B cell (primary cell): Measurements from ENCODE around the gene RPS6KA1. TPM values are rescaled to one million over a fixed set of nuclear protein-coding genes. Genes with fewer than 3 reads are reported as not detected.
"Not testable (repeated sequence)": the region's sequence is repeated elsewhere in the genome, so short reads cannot be mapped to it uniquely, and the experiment has no call there.

ENCODE experiments used
- ATAC-seq: fragments of 200-7000 bp; cut with Tn5 transposase; one replicate; pipeline ENCODE4 v1.10.0; 2021; ENCODE audit warnings: low read depth, mild to moderate bottlenecking, moderate number of reproducible peaks, moderate library complexity
- CTCF ChIA-PET: fragments of 350-600 bp; sonication (Branson Sonifier 250); formaldehyde crosslinking; loops from one replicate; lab custom pipeline; 2021; ENCODE audit warnings: antibody characterized with exemption, inconsistent platforms; lab: Charles Lee
- POLR2A ChIA-PET: fragments of 350-600 bp; sonication (Branson Sonifier 250); formaldehyde crosslinking; loops from one replicate; lab custom pipeline; 2021; ENCODE audit warnings: antibody characterized with exemption; lab: Charles Lee
- DNase-seq: peaks from one replicate; pipeline ENCODE4 v3.0.0; 2013
- H2AFZ ChIP-seq: 2 replicates; pipeline ENCODE4 v1.6.1; 2012; ENCODE audit warnings: mild to moderate bottlenecking, low read depth, low read length; ENCODE audit not compliant: insufficient read depth, poor library complexity, severe bottlenecking
- H3K27ac ChIP-seq, 2 donors: 1 replicate in 1 of 2; 2 replicates in 1 of 2; pipeline ENCODE4 v1.5.1; 2012 to 2013; ENCODE audit warnings: low read length in 2 of 2, mild to moderate bottlenecking in 2 of 2, moderate library complexity in 1 of 2
- H3K27me3 ChIP-seq, 4 experiments: fragments of 200-600 bp in 1 of 4; sonication (generic) in 1 of 4; replicated peaks in 1 of 4; 1 replicate in 2 of 4; 2 replicates in 2 of 4; pipeline versions ENCODE4 v1.6.1 to v1.7.0; 2013 to 2016; ENCODE audit warnings: low read length in 3 of 4, mild to moderate bottlenecking in 2 of 4, mixed read lengths in 1 of 4, moderate library complexity in 1 of 4; ENCODE audit not compliant: insufficient read depth in 4 of 4, control insufficient read depth in 3 of 4; ENCODE audit errors: control extremely low read depth in 1 of 4
- H3K36me3 ChIP-seq, 2 experiments: replicated peaks in 1 of 2; 1 replicate in 1 of 2; 2 replicates in 1 of 2; pipeline versions ENCODE4 v1.6.1 to v1.7.1; 2013; ENCODE audit warnings: low read length in 1 of 2; ENCODE audit not compliant: insufficient read depth in 2 of 2, control insufficient read depth in 1 of 2; ENCODE audit errors: control extremely low read depth in 1 of 2, extremely low read depth in 1 of 2
- H3K4me1 ChIP-seq, 2 donors: fragments of 200-600 bp in 1 of 2; sonication (generic) in 1 of 2; 1 replicate in 1 of 2; 2 replicates in 1 of 2; pipeline versions ENCODE4 v1.5.1 to v1.6.1; 2013 to 2017; ENCODE audit warnings: low read length in 2 of 2; ENCODE audit not compliant: control insufficient read depth in 2 of 2, insufficient read depth in 2 of 2
- H3K4me2 ChIP-seq: replicated peaks from 2 replicates; pipeline ENCODE3; 2012; ENCODE audit warnings: mild to moderate bottlenecking, low read depth, low read length; ENCODE audit not compliant: poor library complexity, severe bottlenecking
- H3K4me3 ChIP-seq, 5 experiments: fragments of 200-600 bp in 1 of 5; sonication (generic) in 1 of 5; 1 replicate in 3 of 5; 2 replicates in 2 of 5; pipeline versions ENCODE4 v1.5.1 to v1.7.0; 2011 to 2016; ENCODE audit warnings: low read length in 4 of 5, mild to moderate bottlenecking in 4 of 5, low read depth in 2 of 5, control low read depth in 1 of 5, moderate library complexity in 1 of 5; ENCODE audit not compliant: insufficient read depth in 1 of 5; ENCODE audit errors: control extremely low read depth in 1 of 5, extremely low read depth in 1 of 5
- H3K79me2 ChIP-seq: fragments of 200-600 bp; sonication (generic); one replicate; pipeline ENCODE4 v1.6.0; 2016; ENCODE audit warnings: low read length; ENCODE audit not compliant: control insufficient read depth, insufficient read depth
- H3K9ac ChIP-seq: fragments of 200-600 bp; sonication (generic); 2 replicates; pipeline ENCODE4 v1.6.1; 2017; ENCODE audit warnings: mild to moderate bottlenecking, low read length, moderate library complexity
- H3K9me3 ChIP-seq, 3 donors: one replicate each; pipeline versions ENCODE4 v1.6.1 to v1.7.1; 2013; ENCODE audit warnings: low read length in 2 of 3; ENCODE audit not compliant: control insufficient read depth in 2 of 3, insufficient read depth in 1 of 3; ENCODE audit errors: control extremely low read depth in 1 of 3
- H4K20me1 ChIP-seq: 2 replicates; pipeline ENCODE4 v1.6.0; 2012; ENCODE audit warnings: mild to moderate bottlenecking, low read length; ENCODE audit not compliant: insufficient read depth, control insufficient read depth, poor library complexity, severe bottlenecking
- H3K27ac Mint-ChIP-seq: one replicate; pipeline ENCODE4 v1.8.0; 2021; ENCODE audit warnings: mixed read lengths
- H3K27me3 Mint-ChIP-seq: one replicate; pipeline ENCODE4 v1.8.0; 2021; ENCODE audit warnings: mixed read lengths
- H3K4me1 Mint-ChIP-seq: one replicate; pipeline ENCODE4 v1.8.0; 2021; ENCODE audit warnings: mixed read lengths
- H3K4me3 Mint-ChIP-seq: one replicate; pipeline ENCODE4 v1.8.0; 2021; ENCODE audit warnings: mixed read lengths
- H3K9me3 Mint-ChIP-seq: one replicate; pipeline ENCODE4 v1.8.0; 2022; ENCODE audit warnings: mixed read lengths; ENCODE audit not compliant: insufficient read depth
- EZH2 ChIP-seq: IDR thresholded peaks from 2 replicates; pipeline ENCODE4 v1.6.1; 2012; ENCODE audit warnings: borderline replicate concordance, low read depth, mild to moderate bottlenecking, moderate library complexity, low read length; ENCODE audit not compliant: insufficient read depth, poor library complexity, severe bottlenecking
- WGBS: methylation state at CpG from one replicate; pipeline ENCODE4 v1.1.5; 2013; ENCODE audit warnings: missing lambda C conversion rate; ENCODE audit not compliant: insufficient coverage; 5-methylcytosine and 5-hydroxymethylcytosine counted together
- intact Hi-C: fragments of 100-400 bp; cut with micrococcal nuclease; formaldehyde crosslinking; loops from one replicate; pipeline ENCODE4 v1.10.0; 2022
- polyA plus RNA-seq: library from polyadenylated mRNA; depleted of rRNA; stranded (reverse); fragments of >200 nt; gene quantifications from 2 replicates; pipeline ENCODE4 v1.2.3, GENCODE V29; 2012
- total RNA-seq, 2 donors: library from RNA; stranded (reverse); fragments of 120-200 nt in 1 of 2; gene quantifications; 1 replicate in 1 of 2; 2 replicates in 1 of 2; pipeline versions ENCODE4 v1.2.3 to v1.2.4, GENCODE V29; 2013 to 2022
- TF ChIP-seq, protein P1 (sequence below): fragments of 200-600 bp; IDR thresholded peaks from one replicate; pipeline ENCODE4 v1.8.0; 2022; ENCODE audit warnings: antibody characterized with exemption, mild to moderate bottlenecking

RPS6KA1 gene
- total and polyA plus RNA-seq, 2 donors (not counting 1 experiment from before 2014, with no cell fraction given): 72.0 to 99.9 TPM

DNA sequence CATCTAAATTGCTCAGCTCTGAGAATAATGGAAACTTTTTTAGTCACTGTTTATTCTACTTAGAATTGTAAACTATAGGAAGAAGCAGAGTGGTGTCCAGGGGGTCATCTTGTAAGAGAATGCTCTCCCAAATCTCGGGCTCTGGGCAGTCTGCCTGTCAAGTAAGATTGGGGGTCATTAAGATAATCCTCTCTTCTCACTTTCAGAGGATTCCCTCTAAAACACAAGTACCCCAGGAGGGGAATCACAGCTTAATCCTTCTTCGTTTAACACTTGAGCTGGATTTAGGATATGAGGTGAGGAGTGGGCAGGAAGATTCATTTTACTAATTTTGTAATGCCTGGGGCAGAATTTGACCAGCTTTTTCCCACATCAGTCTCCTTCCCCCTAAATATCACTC lies 81.2 kb downstream of the RPS6KA1 start:
- H3K27me3 ChIP-seq: no peaks in the 10 kb centered on the region
- H3K4me1 Mint-ChIP-seq: no peaks in the 10 kb centered on the region

DNA sequence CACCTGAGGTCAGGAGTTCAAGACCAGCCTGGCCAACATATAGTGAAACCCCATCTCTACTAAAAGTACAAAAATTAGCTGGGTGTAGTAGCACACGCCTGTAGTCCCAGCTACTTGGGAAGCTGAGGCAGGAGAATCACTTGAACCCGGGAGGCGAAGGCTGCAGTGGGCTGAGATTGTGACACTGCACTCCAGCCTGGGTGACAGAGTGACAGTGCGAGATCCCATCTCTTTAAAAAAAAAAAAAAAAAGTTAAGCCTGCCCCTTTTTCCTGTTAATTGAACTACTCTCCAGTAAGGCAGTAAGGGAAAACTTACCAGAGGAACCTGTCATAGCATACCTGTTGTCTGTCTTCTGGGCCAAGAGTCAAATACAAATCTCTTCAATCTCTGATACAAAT lies 83.1 kb downstream of the RPS6KA1 start:
- ATAC-seq, DNase-seq, H4K20me1 ChIP-seq, H3K36me3 ChIP-seq, H3K4me1 ChIP-seq, POLR2A ChIA-PET, H3K9me3 Mint-ChIP-seq, H3K79me2 ChIP-seq, H3K4me1 Mint-ChIP-seq, H3K27me3 ChIP-seq, H3K4me2 ChIP-seq, H3K9ac ChIP-seq, H2AFZ ChIP-seq, H3K4me3 Mint-ChIP-seq, H3K9me3 ChIP-seq, intact Hi-C loops, H3K27me3 Mint-ChIP-seq, H3K27ac ChIP-seq, H3K27ac Mint-ChIP-seq, H3K4me3 ChIP-seq: not testable (repeated sequence)
- CTCF ChIA-PET: interaction anchor here (0.7 to 3.8 kb wide), 4 partner anchors 11 to 176 kb away, joined by 4 to 16 read pairs (median 4); no protein-coding TSS in a partner anchor
- WGBS: 92% methylated on average over 2 of the region's 4 CpGs

More for the DNA sequence above, 81.2 kb downstream of the RPS6KA1 start:
- TF ChIP-seq, protein P1, sequence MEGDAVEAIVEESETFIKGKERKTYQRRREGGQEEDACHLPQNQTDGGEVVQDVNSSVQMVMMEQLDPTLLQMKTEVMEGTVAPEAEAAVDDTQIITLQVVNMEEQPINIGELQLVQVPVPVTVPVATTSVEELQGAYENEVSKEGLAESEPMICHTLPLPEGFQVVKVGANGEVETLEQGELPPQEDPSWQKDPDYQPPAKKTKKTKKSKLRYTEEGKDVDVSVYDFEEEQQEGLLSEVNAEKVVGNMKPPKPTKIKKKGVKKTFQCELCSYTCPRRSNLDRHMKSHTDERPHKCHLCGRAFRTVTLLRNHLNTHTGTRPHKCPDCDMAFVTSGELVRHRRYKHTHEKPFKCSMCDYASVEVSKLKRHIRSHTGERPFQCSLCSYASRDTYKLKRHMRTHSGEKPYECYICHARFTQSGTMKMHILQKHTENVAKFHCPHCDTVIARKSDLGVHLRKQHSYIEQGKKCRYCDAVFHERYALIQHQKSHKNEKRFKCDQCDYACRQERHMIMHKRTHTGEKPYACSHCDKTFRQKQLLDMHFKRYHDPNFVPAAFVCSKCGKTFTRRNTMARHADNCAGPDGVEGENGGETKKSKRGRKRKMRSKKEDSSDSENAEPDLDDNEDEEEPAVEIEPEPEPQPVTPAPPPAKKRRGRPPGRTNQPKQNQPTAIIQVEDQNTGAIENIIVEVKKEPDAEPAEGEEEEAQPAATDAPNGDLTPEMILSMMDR: no peak
- TF ChIP-seq EZH2: no peak
- Mint-ChIP-seq H3K9me3 (no peaks in the 10 kb centered on the region), H3K27me3 (peaks cover 9% of the 10 kb centered on the region), H3K27ac (no peak overlapping the region), H3K4me3 (no peak overlapping the region)
- Histone ChIP-seq H3K79me2 (no peaks in the 10 kb centered on the region), H3K9me3 (no peaks in the 10 kb centered on the region), H3K4me3 (no peak overlapping the region), H3K27ac (no peak overlapping the region), H4K20me1 (no peaks in the 10 kb centered on the region), H3K9ac (no peak overlapping the region), H3K36me3 (no peaks in the 10 kb centered on the region), H2AFZ (no peak overlapping the region), H3K4me1 (no peaks in the 10 kb centered on the region), H3K4me2 (no peak overlapping the region)
- no CpG with 5 or more reads among the region's 2 CpGs for WGBS
- POLR2A ChIA-PET: no interaction called here
- CTCF ChIA-PET: interaction anchor here (0.8 to 2.3 kb wide), 5 partner anchors 8 to 180 kb away, joined by 3 to 12 read pairs (median 3); no protein-coding TSS in a partner anchor
- no peak for ATAC-seq
- DNase-seq: no peak
- intact Hi-C loops: no loop called here
